ENCODE results near the gene RHEB. TPM values are rescaled to one million over a fixed set of nuclear protein-coding genes. Genes with fewer than 3 reads are reported as not detected.

Gene RHEB
- total and polyA plus RNA-seq, 7 donors, result 98.0 to 248 (median 167) TPM

GRCh38 chr7:151424799-151425198 is 94.9 kb downstream of the RHEB start:
- 84 to 85% (median 84%) methylated on average over 5 of the region's 5 CpGs for WGBS, 3 donors

GRCh38 chr7:151423936-151424335 is 95.8 kb downstream of the RHEB start:
- Histone ChIP-seq H3K4me1 (no peaks in the 10 kb centered on the region), H3K36me3 (ENCODE audit: insufficient read depth in 1 of 2, low read depth in 1 of 2) (no peaks in the 10 kb centered on the region), H3K4me3 (no peak overlapping the region), H3K27me3 (ENCODE audit: insufficient read depth in 3 of 3, low read length in 2 of 3) (peaks cover 0 to 10% (median 4%) of the 10 kb centered on the region in 3 donors), H3K27ac (no peak overlapping the region), H3K9me3 (peaks cover 6% of the 10 kb centered on the region)
- no peak for ATAC-seq
- intact Hi-C loops (cut with DNase I), result no loop called here
- no peak for DNase-seq
- WGBS, 3 donors, result 74 to 79% (median 79%) methylated on average over 5 of the region's 5 CpGs
- TF ChIP-seq, protein P1, sequence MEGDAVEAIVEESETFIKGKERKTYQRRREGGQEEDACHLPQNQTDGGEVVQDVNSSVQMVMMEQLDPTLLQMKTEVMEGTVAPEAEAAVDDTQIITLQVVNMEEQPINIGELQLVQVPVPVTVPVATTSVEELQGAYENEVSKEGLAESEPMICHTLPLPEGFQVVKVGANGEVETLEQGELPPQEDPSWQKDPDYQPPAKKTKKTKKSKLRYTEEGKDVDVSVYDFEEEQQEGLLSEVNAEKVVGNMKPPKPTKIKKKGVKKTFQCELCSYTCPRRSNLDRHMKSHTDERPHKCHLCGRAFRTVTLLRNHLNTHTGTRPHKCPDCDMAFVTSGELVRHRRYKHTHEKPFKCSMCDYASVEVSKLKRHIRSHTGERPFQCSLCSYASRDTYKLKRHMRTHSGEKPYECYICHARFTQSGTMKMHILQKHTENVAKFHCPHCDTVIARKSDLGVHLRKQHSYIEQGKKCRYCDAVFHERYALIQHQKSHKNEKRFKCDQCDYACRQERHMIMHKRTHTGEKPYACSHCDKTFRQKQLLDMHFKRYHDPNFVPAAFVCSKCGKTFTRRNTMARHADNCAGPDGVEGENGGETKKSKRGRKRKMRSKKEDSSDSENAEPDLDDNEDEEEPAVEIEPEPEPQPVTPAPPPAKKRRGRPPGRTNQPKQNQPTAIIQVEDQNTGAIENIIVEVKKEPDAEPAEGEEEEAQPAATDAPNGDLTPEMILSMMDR (IDR thresholded peaks at IDR 0.05), result no peak

More at GRCh38 chr7:151424799-151425198, 94.9 kb downstream of the RHEB start:
- Histone ChIP-seq H3K4me1 (no peaks in the 10 kb centered on the region), H3K4me3 (no peak overlapping the region), H3K27me3 (ENCODE audit: insufficient read depth in 3 of 3, low read length in 2 of 3) (peaks cover 0 to 10% (median 4%) of the 10 kb centered on the region in 3 donors), H3K36me3 (ENCODE audit: insufficient read depth in 1 of 2, low read depth in 1 of 2) (no peaks in the 10 kb centered on the region), H3K9me3 (peaks cover 1% of the 10 kb centered on the region), H3K27ac (no peak overlapping the region)
- DNase-seq (no peak), ATAC-seq (no peak)
- intact Hi-C loops (cut with DNase I), result no loop called here
- TF ChIP-seq, protein P1 (IDR thresholded peaks at IDR 0.05), result no peak

- TF ChIP-seq, protein P1 (IDR thresholded peaks at IDR 0.05), result no peak
- no peaks in the 10 kb centered on the region for H3K4me1 ChIP-seq
- WGBS, 3 donors, result 72 to 79% (median 73%) methylated on average over 7 of the region's 7 CpGs
Observed at GRCh38 chr7:151423226-151423625, 96.5 kb downstream of the RHEB start.

DNA sequence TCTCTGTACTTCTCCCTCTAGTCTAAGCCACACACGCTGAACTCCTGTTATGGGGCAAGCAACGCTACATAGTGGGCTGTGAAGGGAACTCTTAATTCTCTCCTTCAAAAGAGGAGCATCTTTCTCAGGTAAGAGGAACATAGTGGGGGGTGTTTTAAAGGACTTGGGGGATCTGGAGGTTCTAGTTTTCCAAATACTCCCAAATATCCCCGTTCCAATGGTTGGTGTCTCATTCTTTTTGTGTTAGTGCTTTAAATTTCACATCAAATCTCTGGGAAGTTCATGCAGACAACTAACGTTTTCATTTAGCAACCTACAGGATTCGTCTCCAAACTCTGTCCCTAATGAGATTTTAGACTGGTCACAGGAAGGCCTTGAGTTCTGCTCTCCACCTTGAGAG is 97.5 kb downstream of the RHEB start:
- Histone ChIP-seq H3K4me3 (no peak overlapping the region), H3K27ac (no peak overlapping the region), H3K27me3 (ENCODE audit: insufficient read depth in 3 of 3, low read length in 2 of 3) (peaks cover 0 to 7% (median 4%) of the 10 kb centered on the region in 3 donors), H3K9me3 (peaks cover 6% of the 10 kb centered on the region), H3K4me1 (no peaks in the 10 kb centered on the region), H3K36me3 (ENCODE audit: insufficient read depth in 1 of 2, low read depth in 1 of 2) (no peaks in the 10 kb centered on the region)
- TF ChIP-seq, protein P1 (IDR thresholded peaks at IDR 0.05), result no peak
- DNase-seq (no peak), ATAC-seq (no peak)
- intact Hi-C loops (cut with DNase I), result no loop called here
- 84 to 87% (median 85%) methylated on average over 5 of the region's 5 CpGs for WGBS, 3 donors

More at GRCh38 chr7:151423226-151423625, 96.5 kb downstream of the RHEB start:
- Histone ChIP-seq H3K4me3 (no peak overlapping the region), H3K27me3 (ENCODE audit: insufficient read depth in 3 of 3, low read length in 2 of 3) (peaks cover 0 to 10% (median 4%) of the 10 kb centered on the region in 3 donors), H3K9me3 (peaks cover 6% of the 10 kb centered on the region), H3K27ac (no peak overlapping the region), H3K36me3 (ENCODE audit: insufficient read depth in 1 of 2, low read depth in 1 of 2) (no peaks in the 10 kb centered on the region)
- intact Hi-C loops (cut with DNase I), result no loop called here
- ATAC-seq, result no peak
- DNase-seq, result no peak

- DNase-seq (no peak), ATAC-seq (no peak)
- H3K27me3 ChIP-seq (ENCODE audit: insufficient read depth in 3 of 3, low read length in 2 of 3), result peaks cover 0 to 3% (median 0%) of the 10 kb centered on the region in 3 donors
- no peaks in the 10 kb centered on the region for H3K4me1 ChIP-seq
- intact Hi-C loops (cut with DNase I), result no loop called here
- TF ChIP-seq, protein P1 (IDR thresholded peaks at IDR 0.05), result no peak
- no peak overlapping the region for H3K4me3 ChIP-seq
- peaks cover 6% of the 10 kb centered on the region for H3K9me3 ChIP-seq
- 43 to 54% (median 52%) methylated on average over 5 of the region's 5 CpGs for WGBS, 3 donors
- no peak overlapping the region for H3K27ac ChIP-seq
- H3K36me3 ChIP-seq (ENCODE audit: insufficient read depth in 1 of 2, low read depth in 1 of 2), result no peaks in the 10 kb centered on the region
Observed at GRCh38 chr7:151420144-151420543, 99.6 kb downstream of the RHEB start.
